Measurements from ENCODE around the gene TMEM204.

Gene TMEM204

DNA sequence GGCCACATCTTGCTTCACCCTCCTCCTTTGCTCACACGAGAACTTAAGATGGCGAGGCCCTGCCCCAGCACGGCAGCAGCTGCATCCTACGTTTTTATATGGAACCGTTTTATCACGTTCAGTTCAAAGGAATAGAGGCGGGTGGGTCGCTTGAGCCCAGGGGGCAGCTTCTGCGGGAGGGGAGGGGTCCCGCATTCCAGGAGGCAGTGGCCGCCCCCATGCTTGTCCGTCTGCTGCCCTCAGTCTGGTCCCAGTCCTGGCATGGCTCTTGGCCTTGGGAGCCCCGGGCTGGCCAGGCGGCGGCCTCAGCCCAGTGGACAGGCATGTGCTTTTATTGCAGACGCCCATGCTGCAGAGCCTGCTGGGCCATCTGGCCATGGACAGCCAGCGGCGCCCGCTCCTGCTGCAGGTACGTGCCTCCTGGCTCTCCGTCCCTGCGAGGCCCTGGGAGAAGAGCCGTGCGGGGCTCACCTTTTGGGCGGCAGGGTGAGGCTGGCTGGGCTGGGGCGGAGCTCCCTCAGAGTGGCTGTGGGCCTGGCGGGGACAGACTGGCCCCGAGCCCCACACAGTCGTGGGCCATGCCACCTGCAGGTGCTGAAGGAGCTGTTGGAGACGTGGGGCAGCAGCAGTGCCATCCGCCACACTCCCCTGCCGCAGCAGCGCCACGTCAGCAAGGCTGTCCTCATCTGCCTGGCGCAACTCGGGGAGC is 33.6 kb upstream of the TMEM204 start:
- DNase-seq, result no peak

GRCh38 chr16:1500465-1501150 is 32.9 kb upstream of the TMEM204 start:
- no peak for DNase-seq

GRCh38 chr16:1501630-1502029 is 31.8 kb upstream of the TMEM204 start:
- DNase-seq, result no peak

DNA sequence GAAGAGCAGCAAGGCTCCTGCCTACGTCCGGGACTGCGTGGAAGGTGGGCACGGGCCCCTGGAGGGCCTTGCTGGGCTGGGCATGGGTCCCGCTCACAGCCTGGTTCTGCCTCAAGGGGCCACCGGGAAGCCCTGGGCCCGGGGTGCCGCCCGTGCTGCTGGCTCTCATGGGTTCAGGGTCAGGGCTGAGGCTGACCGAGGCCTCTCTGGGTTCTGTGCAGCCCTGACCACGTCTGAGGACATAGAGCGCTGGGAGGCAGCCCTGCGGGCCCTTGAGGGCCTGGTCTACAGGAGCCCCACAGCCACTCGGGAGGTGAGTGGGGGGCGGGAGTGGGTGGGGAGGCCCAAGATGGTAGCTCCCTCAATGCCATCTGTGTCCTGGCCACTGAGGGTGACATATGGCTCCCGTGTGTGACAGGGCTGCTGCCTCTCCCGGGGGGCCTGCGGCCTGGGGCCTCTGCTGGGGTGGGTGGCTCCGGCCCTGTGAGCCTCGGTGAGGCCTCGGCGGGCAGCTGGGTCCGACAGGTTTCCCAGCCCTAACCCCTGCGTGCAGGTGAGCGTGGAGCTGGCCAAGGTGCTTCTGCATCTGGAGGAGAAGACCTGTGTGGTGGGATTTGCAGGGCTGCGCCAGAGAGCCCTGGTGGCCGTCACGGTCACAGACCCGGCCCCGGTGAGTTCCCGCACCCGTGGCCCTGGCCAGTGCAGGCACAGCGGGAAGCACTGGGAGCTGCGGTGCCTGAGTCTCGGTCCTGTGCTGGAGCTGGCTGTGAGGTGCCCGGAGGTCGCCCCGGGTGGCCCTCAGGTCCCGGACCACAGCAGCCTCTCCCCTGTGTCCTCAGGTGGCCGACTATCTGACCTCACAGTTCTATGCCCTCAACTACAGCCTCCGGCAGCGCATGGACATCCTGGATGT is 31.1 kb upstream of the TMEM204 start:
- DNase-seq, result no peak

- DNase-seq, result no peak
Observed at GRCh38 chr16:1503110-1503955, 30.1 kb upstream of the TMEM204 start.

- DNase-seq, result no peak
Observed at GRCh38 chr16:1505073-1505844, 28.2 kb upstream of the TMEM204 start.

- DNase-seq, result no peak
Observed at GRCh38 chr16:1505912-1506311, 27.6 kb upstream of the TMEM204 start.

- no peak for DNase-seq
Observed at GRCh38 chr16:1506494-1507213, 26.8 kb upstream of the TMEM204 start.

DNA sequence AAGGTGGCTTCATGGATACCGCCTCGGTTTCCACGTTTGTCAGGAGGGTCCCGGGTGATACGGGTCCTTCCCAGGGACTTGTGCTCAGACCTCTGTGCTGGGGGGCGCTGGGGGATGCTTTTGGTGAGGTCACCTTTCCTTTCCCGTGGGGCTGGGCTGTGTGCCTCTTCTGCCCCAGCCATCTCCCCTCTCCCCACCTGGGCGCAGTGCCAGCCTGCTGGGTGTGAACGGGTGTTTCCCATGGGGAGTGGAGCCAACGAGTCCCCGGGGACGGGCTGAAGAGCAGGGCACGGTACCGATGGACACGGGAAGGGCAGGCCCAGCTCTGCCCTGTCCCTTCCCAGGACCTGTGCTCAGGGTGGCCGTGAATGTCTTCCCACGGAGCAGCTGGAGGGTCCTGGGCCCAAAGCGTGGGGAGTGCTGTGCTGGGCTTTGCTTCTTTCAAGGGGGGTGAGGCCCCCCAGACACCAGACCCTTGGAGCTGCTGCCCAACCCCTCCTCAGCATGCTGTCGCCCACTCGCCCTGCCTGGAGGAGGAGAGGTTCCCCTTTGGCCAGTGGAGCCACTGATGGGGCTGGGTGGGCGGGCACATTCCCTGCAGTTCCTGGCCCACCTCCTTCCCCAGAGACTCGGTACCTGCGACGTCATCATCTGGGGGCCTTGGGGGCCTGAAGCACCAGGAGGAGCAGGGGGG is 24.8 kb upstream of the TMEM204 start:
- no peak for DNase-seq

- no peak for DNase-seq
Observed at GRCh38 chr16:1509307-1510221, 23.9 kb upstream of the TMEM204 start.

DNA sequence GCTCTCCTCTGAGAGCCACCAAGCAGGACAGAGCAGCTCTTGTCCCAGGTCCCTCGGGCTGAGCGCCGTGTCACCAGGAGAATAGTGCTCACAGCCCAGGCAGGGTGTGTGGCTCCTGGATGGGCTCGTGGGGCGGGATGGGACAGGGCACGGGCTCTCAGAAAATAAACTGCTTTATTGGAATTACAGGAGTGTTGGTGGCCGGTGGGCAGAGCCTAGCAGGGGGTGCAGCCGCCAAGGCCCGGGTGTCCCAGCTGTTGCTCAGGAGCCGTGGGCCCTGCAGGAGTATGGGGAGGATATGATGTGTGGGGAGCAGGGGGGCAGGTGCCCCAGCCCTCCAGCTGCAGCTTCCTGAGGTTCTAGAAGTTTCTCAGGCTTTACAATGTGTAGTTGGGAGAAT is 23.2 kb upstream of the TMEM204 start:
- DNase-seq, result no peak

DNA sequence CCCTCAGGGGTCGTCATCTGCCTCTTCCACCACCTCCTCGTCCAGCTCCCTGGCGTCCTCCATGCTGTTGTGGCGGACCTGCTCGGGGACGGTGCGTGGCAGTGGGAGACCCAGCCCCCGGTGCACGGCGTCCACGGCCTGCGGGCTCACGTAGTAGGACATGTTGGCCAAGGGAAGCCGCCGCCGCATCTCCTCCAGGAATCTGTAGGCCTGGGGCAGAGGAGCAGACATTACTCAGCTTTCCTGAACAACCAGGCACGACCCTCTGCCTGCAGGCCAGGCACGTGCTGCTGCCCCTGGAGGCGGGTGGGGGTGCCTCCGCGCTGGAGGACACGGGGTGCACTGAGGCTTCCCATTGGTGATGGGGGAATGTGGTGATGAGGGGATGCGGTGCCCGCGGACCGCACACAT is 22.5 kb upstream of the TMEM204 start:
- no peak for DNase-seq

DNA sequence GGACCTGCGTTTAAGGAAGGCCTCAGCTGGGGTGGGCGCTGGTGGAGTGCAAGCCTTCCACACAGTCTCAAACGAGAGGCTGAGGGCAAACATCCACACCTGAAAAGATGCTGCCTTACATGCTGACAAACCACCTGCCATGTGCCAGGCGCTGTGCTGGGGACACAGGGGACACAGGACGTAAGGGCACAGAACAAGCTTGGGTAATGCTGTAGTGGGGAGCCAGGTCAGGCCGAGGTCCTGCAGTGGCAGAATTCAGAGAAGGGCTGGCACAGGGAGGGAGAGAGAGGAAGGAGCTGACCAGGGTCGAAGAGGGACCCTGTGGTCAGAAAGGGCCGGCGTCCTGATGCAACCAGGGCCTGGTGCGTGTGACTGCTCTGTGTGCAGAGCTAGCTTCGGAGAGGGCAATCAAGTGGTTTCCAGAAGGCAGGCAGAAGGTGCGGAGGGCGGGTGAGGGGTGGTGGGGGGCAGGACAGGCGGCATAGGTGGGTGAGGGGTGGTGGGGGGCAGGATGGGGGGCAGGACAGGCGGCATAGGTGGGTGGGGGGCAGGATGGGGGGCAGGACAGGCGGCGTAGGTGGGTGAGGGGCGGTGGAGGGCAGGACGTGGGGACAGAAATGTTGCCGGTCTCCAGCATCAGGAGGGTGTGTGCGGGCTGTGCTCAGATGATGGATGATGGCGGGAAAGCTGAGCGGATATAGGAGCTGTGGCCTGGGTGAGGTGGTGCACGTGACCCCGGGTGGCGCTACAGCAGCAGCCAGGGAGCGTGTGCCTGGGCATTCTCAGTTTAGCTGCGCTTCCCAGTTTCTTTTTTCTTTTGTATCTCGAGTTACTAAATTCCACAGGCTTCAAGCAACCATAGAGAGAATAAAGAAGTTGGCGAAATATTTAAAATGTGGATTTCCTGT is 21.6 kb upstream of the TMEM204 start:
- no peak for DNase-seq

GRCh38 chr16:1512774-1513173 is 20.7 kb upstream of the TMEM204 start:
- no peak for DNase-seq

DNA sequence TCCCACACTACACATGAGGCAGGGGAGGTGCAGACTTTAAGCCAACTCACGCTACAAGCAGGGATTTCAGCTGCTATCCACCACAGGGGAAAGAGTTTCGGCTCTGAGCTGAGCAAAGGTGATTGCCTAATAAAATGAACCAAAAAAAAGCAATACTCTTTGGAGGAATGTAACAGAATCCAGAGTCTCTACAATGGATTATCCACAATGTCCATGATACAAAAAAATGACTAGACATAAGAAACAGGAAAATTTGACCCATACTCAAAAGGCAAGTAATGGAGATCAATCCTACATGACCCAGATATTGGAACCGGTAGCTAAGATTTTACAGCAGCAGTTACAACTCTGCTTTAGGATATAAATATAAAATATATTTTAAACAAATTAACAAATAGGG is 19.0 kb upstream of the TMEM204 start:
- DNase-seq, result no peak

DNA sequence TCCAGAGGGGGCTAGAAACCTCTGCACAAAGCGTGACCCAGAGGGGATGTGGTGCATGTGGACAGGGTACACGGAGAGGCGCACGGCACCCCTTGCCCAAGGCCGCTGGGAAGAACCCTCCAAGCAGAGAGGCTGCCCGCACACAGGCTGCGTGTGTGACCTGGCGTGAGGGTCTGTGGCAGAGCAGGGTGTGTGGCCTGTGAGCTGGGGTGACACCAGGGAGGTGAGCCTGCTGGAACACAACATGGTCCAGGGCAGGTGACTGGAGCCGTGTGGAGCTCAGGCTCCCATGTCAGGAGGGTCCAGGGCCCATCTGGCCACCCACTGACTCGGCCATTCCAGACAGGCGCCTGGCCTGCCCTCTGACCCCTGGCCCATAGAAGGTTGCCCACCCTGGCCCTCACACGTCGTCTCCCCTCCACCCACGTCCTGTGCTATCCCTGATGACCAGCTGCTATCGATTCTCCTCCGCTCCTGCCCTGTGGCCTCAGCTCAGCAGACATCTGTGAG is 14.8 kb upstream of the TMEM204 start:
- no peak for DNase-seq

GRCh38 chr16:1519831-1520230 is 13.6 kb upstream of the TMEM204 start:
- DNase-seq, result no peak

- no peak for DNase-seq
Observed at GRCh38 chr16:1520461-1520860, 13.0 kb upstream of the TMEM204 start.

Measured in activated T-cell treated with anti-CD3 and anti-CD28 coated beads, Interleukin-2, amount 50 U/mL, for 1 hour (primary cell).